HG02798 (cell line): ENCODE data around the gene HDAC7.

Source experiments
- ATAC-seq: cut with Tn5 transposase; IDR thresholded peaks from one replicate; pipeline ENCODE4 v1.9.1; 2021; ENCODE audit warnings: mild to moderate bottlenecking; ENCODE audit not compliant: unreplicated experiment, poor library complexity

Gene HDAC7

GRCh38 chr12:47799357-47799955, 20.2 kb downstream of the HDAC7 start:
- no peak for ATAC-seq

- no peak for ATAC-seq
Measured at GRCh38 chr12:47798382-47798948, 21.2 kb downstream of the HDAC7 start.

GRCh38 chr12:47797441-47797840, 22.3 kb downstream of the HDAC7 start:
- ATAC-seq = peak; percentile 79

- ATAC-seq = no peak
Measured at GRCh38 chr12:47795814-47796411, 23.8 kb downstream of the HDAC7 start.

GRCh38 chr12:47795121-47795813, 24.4 kb downstream of the HDAC7 start:
- no peak for ATAC-seq

- no peak for ATAC-seq
Measured at GRCh38 chr12:47794679-47795078, 25.0 kb downstream of the HDAC7 start.

GRCh38 chr12:47793015-47793681, 26.6 kb downstream of the HDAC7 start:
- ATAC-seq = no peak

GRCh38 chr12:47791874-47792273, 27.8 kb downstream of the HDAC7 start:
- ATAC-seq = no peak

GRCh38 chr12:47791351-47791746, 28.4 kb downstream of the HDAC7 start:
- ATAC-seq = no peak

- no peak for ATAC-seq
Measured at GRCh38 chr12:47790676-47791350, 28.9 kb downstream of the HDAC7 start.

GRCh38 chr12:47789712-47790489, 29.8 kb downstream of the HDAC7 start:
- ATAC-seq = no peak

GRCh38 chr12:47789141-47789540, 30.6 kb downstream of the HDAC7 start:
- no peak for ATAC-seq

GRCh38 chr12:47787596-47788319, 31.9 kb downstream of the HDAC7 start:
- no peak for ATAC-seq

- no peak for ATAC-seq
Measured at GRCh38 chr12:47786662-47787280, 32.9 kb downstream of the HDAC7 start.

- no peak for ATAC-seq
Measured at GRCh38 chr12:47785887-47786661, 33.6 kb downstream of the HDAC7 start.

- ATAC-seq = no peak
Measured at GRCh38 chr12:47785036-47785886, 34.4 kb downstream of the HDAC7 start.
